B cell (primary cell): ENCODE measurements around the gene DACH2. TPM values are rescaled to one million over a fixed set of nuclear protein-coding genes. Genes with fewer than 3 reads are reported as not detected.
A peak's percentile ranks its signal among the peaks of the same experiment; 100 is the strongest.

Experiments
- ATAC-seq: fragments of 200-7000 bp; cut with Tn5 transposase; one replicate; pipeline ENCODE4 v1.10.0; 2021; ENCODE audit warnings: low read depth, mild to moderate bottlenecking, moderate number of reproducible peaks, moderate library complexity
- CTCF ChIA-PET: fragments of 350-600 bp; sonication (Branson Sonifier 250); formaldehyde crosslinking; loops from one replicate; lab custom pipeline; 2021; ENCODE audit warnings: antibody characterized with exemption, inconsistent platforms; lab: Charles Lee
- POLR2A ChIA-PET: fragments of 350-600 bp; sonication (Branson Sonifier 250); formaldehyde crosslinking; loops from one replicate; lab custom pipeline; 2021; ENCODE audit warnings: antibody characterized with exemption; lab: Charles Lee
- DNase-seq: peaks from one replicate; pipeline ENCODE4 v3.0.0; 2013
- H2AFZ ChIP-seq: 2 replicates; pipeline ENCODE4 v1.6.1; 2012; ENCODE audit warnings: mild to moderate bottlenecking, low read depth, low read length; ENCODE audit not compliant: insufficient read depth, poor library complexity, severe bottlenecking
- H3K27ac ChIP-seq, 2 donors: 1 replicate in 1 of 2; 2 replicates in 1 of 2; pipeline ENCODE4 v1.5.1; 2012 to 2013; ENCODE audit warnings: low read length in 2 of 2, mild to moderate bottlenecking in 2 of 2, moderate library complexity in 1 of 2
- H3K27me3 ChIP-seq, 4 experiments: fragments of 200-600 bp in 1 of 4; sonication (generic) in 1 of 4; replicated peaks in 1 of 4; 1 replicate in 2 of 4; 2 replicates in 2 of 4; pipeline versions ENCODE4 v1.6.1 to v1.7.0; 2013 to 2016; ENCODE audit warnings: low read length in 3 of 4, mild to moderate bottlenecking in 2 of 4, mixed read lengths in 1 of 4, moderate library complexity in 1 of 4; ENCODE audit not compliant: insufficient read depth in 4 of 4, control insufficient read depth in 3 of 4; ENCODE audit errors: control extremely low read depth in 1 of 4
- H3K36me3 ChIP-seq, 2 experiments: replicated peaks in 1 of 2; 1 replicate in 1 of 2; 2 replicates in 1 of 2; pipeline versions ENCODE4 v1.6.1 to v1.7.1; 2013; ENCODE audit warnings: low read length in 1 of 2; ENCODE audit not compliant: insufficient read depth in 2 of 2, control insufficient read depth in 1 of 2; ENCODE audit errors: control extremely low read depth in 1 of 2, extremely low read depth in 1 of 2
- H3K4me1 ChIP-seq, 2 donors: fragments of 200-600 bp in 1 of 2; sonication (generic) in 1 of 2; 1 replicate in 1 of 2; 2 replicates in 1 of 2; pipeline versions ENCODE4 v1.5.1 to v1.6.1; 2013 to 2017; ENCODE audit warnings: low read length in 2 of 2; ENCODE audit not compliant: control insufficient read depth in 2 of 2, insufficient read depth in 2 of 2
- H3K4me2 ChIP-seq: replicated peaks from 2 replicates; pipeline ENCODE3; 2012; ENCODE audit warnings: mild to moderate bottlenecking, low read depth, low read length; ENCODE audit not compliant: poor library complexity, severe bottlenecking
- H3K4me3 ChIP-seq, 5 experiments: fragments of 200-600 bp in 1 of 5; sonication (generic) in 1 of 5; 1 replicate in 3 of 5; 2 replicates in 2 of 5; pipeline versions ENCODE4 v1.5.1 to v1.7.0; 2011 to 2016; ENCODE audit warnings: low read length in 4 of 5, mild to moderate bottlenecking in 4 of 5, low read depth in 2 of 5, control low read depth in 1 of 5, moderate library complexity in 1 of 5; ENCODE audit not compliant: insufficient read depth in 1 of 5; ENCODE audit errors: control extremely low read depth in 1 of 5, extremely low read depth in 1 of 5
- H3K79me2 ChIP-seq: fragments of 200-600 bp; sonication (generic); one replicate; pipeline ENCODE4 v1.6.0; 2016; ENCODE audit warnings: low read length; ENCODE audit not compliant: control insufficient read depth, insufficient read depth
- H3K9ac ChIP-seq: fragments of 200-600 bp; sonication (generic); 2 replicates; pipeline ENCODE4 v1.6.1; 2017; ENCODE audit warnings: mild to moderate bottlenecking, low read length, moderate library complexity
- H3K9me3 ChIP-seq, 3 donors: one replicate each; pipeline versions ENCODE4 v1.6.1 to v1.7.1; 2013; ENCODE audit warnings: low read length in 2 of 3; ENCODE audit not compliant: control insufficient read depth in 2 of 3, insufficient read depth in 1 of 3; ENCODE audit errors: control extremely low read depth in 1 of 3
- H4K20me1 ChIP-seq: 2 replicates; pipeline ENCODE4 v1.6.0; 2012; ENCODE audit warnings: mild to moderate bottlenecking, low read length; ENCODE audit not compliant: insufficient read depth, control insufficient read depth, poor library complexity, severe bottlenecking
- H3K27ac Mint-ChIP-seq: one replicate; pipeline ENCODE4 v1.8.0; 2021; ENCODE audit warnings: mixed read lengths
- H3K27me3 Mint-ChIP-seq: one replicate; pipeline ENCODE4 v1.8.0; 2021; ENCODE audit warnings: mixed read lengths
- H3K4me1 Mint-ChIP-seq: one replicate; pipeline ENCODE4 v1.8.0; 2021; ENCODE audit warnings: mixed read lengths
- H3K4me3 Mint-ChIP-seq: one replicate; pipeline ENCODE4 v1.8.0; 2021; ENCODE audit warnings: mixed read lengths
- H3K9me3 Mint-ChIP-seq: one replicate; pipeline ENCODE4 v1.8.0; 2022; ENCODE audit warnings: mixed read lengths; ENCODE audit not compliant: insufficient read depth
- EZH2 ChIP-seq: IDR thresholded peaks from 2 replicates; pipeline ENCODE4 v1.6.1; 2012; ENCODE audit warnings: borderline replicate concordance, low read depth, mild to moderate bottlenecking, moderate library complexity, low read length; ENCODE audit not compliant: insufficient read depth, poor library complexity, severe bottlenecking
- WGBS: methylation state at CpG from one replicate; pipeline ENCODE4 v1.1.5; 2013; ENCODE audit warnings: missing lambda C conversion rate; ENCODE audit not compliant: insufficient coverage; 5-methylcytosine and 5-hydroxymethylcytosine counted together
- intact Hi-C: fragments of 100-400 bp; cut with micrococcal nuclease; formaldehyde crosslinking; loops from one replicate; pipeline ENCODE4 v1.10.0; 2022
- polyA plus RNA-seq: library from polyadenylated mRNA; depleted of rRNA; stranded (reverse); fragments of >200 nt; gene quantifications from 2 replicates; pipeline ENCODE4 v1.2.3, GENCODE V29; 2012
- total RNA-seq, 2 donors: library from RNA; stranded (reverse); fragments of 120-200 nt in 1 of 2; gene quantifications; 1 replicate in 1 of 2; 2 replicates in 1 of 2; pipeline versions ENCODE4 v1.2.3 to v1.2.4, GENCODE V29; 2013 to 2022
- TF ChIP-seq, protein P1 (sequence below): fragments of 200-600 bp; IDR thresholded peaks from one replicate; pipeline ENCODE4 v1.8.0; 2022; ENCODE audit warnings: antibody characterized with exemption, mild to moderate bottlenecking

DACH2 gene
- total and polyA plus RNA-seq, 2 donors (not counting 1 experiment from before 2014, with no cell fraction given), result 0.07 TPM; not detected in 1

DNA sequence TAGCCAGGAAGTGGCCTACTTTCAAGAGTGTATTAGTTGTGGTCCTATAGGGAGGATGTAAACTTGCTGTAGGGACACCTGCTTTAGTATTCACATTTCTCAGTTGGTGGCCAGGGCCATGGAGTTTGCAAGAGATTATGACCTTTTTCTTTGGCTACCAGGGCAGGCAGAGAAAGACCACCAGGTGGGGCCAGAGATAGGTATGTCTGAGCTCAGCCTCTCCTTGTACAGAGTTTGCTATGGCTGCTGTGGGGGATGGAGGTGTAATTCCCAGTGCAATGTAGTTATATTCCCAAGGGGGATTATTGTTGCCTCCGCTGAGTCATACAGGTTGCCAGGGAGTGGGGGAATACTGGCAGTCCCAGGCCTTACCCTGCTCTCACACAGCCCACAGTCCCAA is 26.3 kb upstream of the DACH2 start:
- Histone ChIP-seq H4K20me1 (no peaks in the 10 kb centered on the region), H3K9ac (no peak overlapping the region), H3K9me3 (no peaks in the 10 kb centered on the region), H3K27me3 (no peaks in the 10 kb centered on the region), H2AFZ (no peak overlapping the region), H3K27ac (no peak overlapping the region), H3K4me3 (no peak overlapping the region), H3K4me2 (no peak overlapping the region), H3K4me1 (no peaks in the 10 kb centered on the region), H3K36me3 (no peaks in the 10 kb centered on the region), H3K79me2 (no peaks in the 10 kb centered on the region)
- POLR2A ChIA-PET, result no interaction called here
- DNase-seq (no peak), ATAC-seq (no peak)
- TF ChIP-seq EZH2, result no peak
- TF ChIP-seq, protein P1, sequence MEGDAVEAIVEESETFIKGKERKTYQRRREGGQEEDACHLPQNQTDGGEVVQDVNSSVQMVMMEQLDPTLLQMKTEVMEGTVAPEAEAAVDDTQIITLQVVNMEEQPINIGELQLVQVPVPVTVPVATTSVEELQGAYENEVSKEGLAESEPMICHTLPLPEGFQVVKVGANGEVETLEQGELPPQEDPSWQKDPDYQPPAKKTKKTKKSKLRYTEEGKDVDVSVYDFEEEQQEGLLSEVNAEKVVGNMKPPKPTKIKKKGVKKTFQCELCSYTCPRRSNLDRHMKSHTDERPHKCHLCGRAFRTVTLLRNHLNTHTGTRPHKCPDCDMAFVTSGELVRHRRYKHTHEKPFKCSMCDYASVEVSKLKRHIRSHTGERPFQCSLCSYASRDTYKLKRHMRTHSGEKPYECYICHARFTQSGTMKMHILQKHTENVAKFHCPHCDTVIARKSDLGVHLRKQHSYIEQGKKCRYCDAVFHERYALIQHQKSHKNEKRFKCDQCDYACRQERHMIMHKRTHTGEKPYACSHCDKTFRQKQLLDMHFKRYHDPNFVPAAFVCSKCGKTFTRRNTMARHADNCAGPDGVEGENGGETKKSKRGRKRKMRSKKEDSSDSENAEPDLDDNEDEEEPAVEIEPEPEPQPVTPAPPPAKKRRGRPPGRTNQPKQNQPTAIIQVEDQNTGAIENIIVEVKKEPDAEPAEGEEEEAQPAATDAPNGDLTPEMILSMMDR, result no peak
- no peak overlapping the region for H3K4me3 Mint-ChIP-seq
- CTCF ChIA-PET, result no interaction called here
- WGBS, result no CpG with 5 or more reads among the region's 1 CpG
- intact Hi-C loops, result no loop called here
- peaks cover 2% of the 10 kb centered on the region for H3K9me3 Mint-ChIP-seq
- H3K27me3 Mint-ChIP-seq, result no peaks in the 10 kb centered on the region
- H3K4me1 Mint-ChIP-seq, result no peaks in the 10 kb centered on the region
- H3K27ac Mint-ChIP-seq, result no peak overlapping the region

DNA sequence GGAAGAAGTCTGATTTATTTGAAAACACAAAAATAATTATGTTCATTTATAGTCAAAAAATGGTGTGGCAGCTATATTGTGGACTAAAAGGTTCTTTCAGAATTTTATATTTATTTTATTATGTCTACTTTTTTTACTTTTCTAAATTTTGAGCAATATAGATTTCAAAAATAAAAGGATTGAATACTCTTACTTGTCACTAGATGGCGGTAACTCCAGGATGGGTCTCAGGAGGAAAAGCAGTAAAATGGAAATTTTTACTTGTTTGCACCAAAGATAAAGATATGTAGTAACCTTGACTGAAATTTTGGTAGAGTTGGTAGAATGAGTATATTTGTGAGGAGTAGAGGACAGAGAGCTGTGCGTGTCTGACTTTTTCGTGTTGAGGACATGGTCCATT is 14.5 kb upstream of the DACH2 start:
- no peak overlapping the region for H3K4me3 Mint-ChIP-seq
- H3K4me3 ChIP-seq, result no peak overlapping the region
- H3K9me3 Mint-ChIP-seq, result no peaks in the 10 kb centered on the region
- no peaks in the 10 kb centered on the region for H3K27me3 ChIP-seq
- ChIA-PET POLR2A (no interaction called here), CTCF (interaction anchor here (0.6 to 1.7 kb wide), 3 partner anchors 10 to 142 kb away, joined by 4 to 6 read pairs (median 4); no protein-coding TSS in a partner anchor)
- H4K20me1 ChIP-seq, result no peaks in the 10 kb centered on the region
- H3K27ac ChIP-seq, result no peak overlapping the region
- no peak for ATAC-seq
- no peak overlapping the region for H2AFZ ChIP-seq
- no peak overlapping the region for H3K27ac Mint-ChIP-seq
- H3K4me1 Mint-ChIP-seq, result peaks cover 1% of the 10 kb centered on the region
- TF ChIP-seq, protein P1, result peak; percentile 62
- TF ChIP-seq EZH2, result no peak
- H3K36me3 ChIP-seq, result no peaks in the 10 kb centered on the region
- DNase-seq, result peak; percentile 2
- intact Hi-C loops, result no loop called here
- H3K27me3 Mint-ChIP-seq, result no peaks in the 10 kb centered on the region
- no peaks in the 10 kb centered on the region for H3K9me3 ChIP-seq
- WGBS, result no CpG with 5 or more reads among the region's 3 CpGs
- no peak overlapping the region for H3K9ac ChIP-seq
- no peaks in the 10 kb centered on the region for H3K79me2 ChIP-seq
- no peak overlapping the region for H3K4me2 ChIP-seq
- H3K4me1 ChIP-seq, result no peaks in the 10 kb centered on the region
